Adrenal gland (tissue), 12 donors: ENCODE measurements around the gene MRAS. TPM values are rescaled to one million over a fixed set of nuclear protein-coding genes. Genes with fewer than 3 reads are reported as not detected.

Experiments used
- DNase-seq, 7 donors: peaks; one replicate each; pipeline ENCODE4 v3.0.0-alpha.2; 2019 to 2020
- H3K27ac ChIP-seq, 5 donors: fragments of 200-600 bp; sonication (generic) in 4 of 5; 1 replicate in 3 of 5; 2 replicates in 2 of 5; pipeline versions ENCODE4 v1.5.1 to v1.8.0; 2016 to 2020; ENCODE audit warnings: mild to moderate bottlenecking in 1 of 5
- H3K27me3 ChIP-seq: fragments of 200-600 bp; 2 replicates; pipeline ENCODE4 v1.8.0; 2021
- H3K36me3 ChIP-seq, 2 donors: fragments of 200-600 bp; replicated peaks in 1 of 2; 1 replicate in 1 of 2; 2 replicates in 1 of 2; pipeline versions ENCODE4 v1.5.1 to v1.8.0; 2018 to 2022
- H3K4me1 ChIP-seq, 2 donors: fragments of 200-600 bp; replicated peaks in 1 of 2; 1 replicate in 1 of 2; 2 replicates in 1 of 2; pipeline versions ENCODE4 v1.5.1 to v1.8.0; 2018 to 2021
- H3K4me3 ChIP-seq, 4 donors: fragments of 200-600 bp; sonication (generic) in 3 of 4; one replicate each; pipeline ENCODE4 v1.5.1; 2016 to 2018
- H3K9me3 ChIP-seq, 3 donors: fragments of 200-600 bp; sonication (generic) in 1 of 3; replicated peaks in 1 of 3; 1 replicate in 2 of 3; 2 replicates in 1 of 3; pipeline versions ENCODE4 v1.5.1 to v1.8.0; 2016 to 2021
- CTCF ChIP-seq, 6 experiments: fragments of 450-650 bp in 4 of 6; fragments of 200-600 bp in 2 of 6; sonication (generic) in 1 of 6; IDR thresholded peaks; 1 replicate in 5 of 6; 2 replicates in 1 of 6; pipeline versions ENCODE4 v1.5.1 to v1.8.0; 2016 to 2021; ENCODE audit warnings: antibody characterized with exemption in 6 of 6, mild to moderate bottlenecking in 2 of 6, moderate library complexity in 1 of 6
- POLR2A ChIP-seq, 2 donors: fragments of 450-650 bp; IDR thresholded peaks; one replicate each; pipeline ENCODE4 v1.6.1; 2017; ENCODE audit warnings: antibody characterized with exemption in 2 of 2, mild to moderate bottlenecking in 2 of 2, moderate library complexity in 1 of 2
- WGBS, 4 donors: extraction: QIAGEN DNeasy Blood & Tissue Kit in 2 of 4; methylation state at CpG; one replicate each; pipeline versions ENCODE4 v1.1.5 to v1.1.7; 2013 to 2017; 5-methylcytosine and 5-hydroxymethylcytosine counted together
- intact Hi-C, 2 donors: fragments of 100-400 bp; cut with DNase I; formaldehyde crosslinking; loops; one replicate each; pipeline versions ENCODE4 v1.14.1 to v1.15.0; 2022 to 2023
- polyA plus RNA-seq, 3 donors: library from polyadenylated mRNA; stranded (reverse); fragments of 200-250 nt in 2 of 3; fragments of 350-450 nt in 1 of 3; fragmentation: Illumina TruSeq in 1 of 3; extraction: RNeasy Lipid Tissue Mini Kit (QIAGEN cat#74804) in 1 of 3; gene quantifications; one replicate each; pipeline ENCODE4 v1.2.3, GENCODE V29; 2013 to 2014
- total RNA-seq, 9 donors: library from RNA; depleted of rRNA in 4 of 9; stranded (reverse); fragments of >200 nt in 4 of 9; fragments of 120-200 nt in 1 of 9; fragmentation: NEBNext Ultra II Directional in 1 of 9; extraction: Animal tissue kit (Norgen Biotek cat#: 25700) in 1 of 9; gene quantifications; one replicate each; pipeline versions ENCODE4 v1.1.0 to v1.2.4, GENCODE V29; 2013 to 2023
- donor health status: healthy with polysubstance abuse.
- donor health status: Bipolar disorder and iron deficiency.
- donor health status: DM: yes; HTN: yes; CAD: no.
- donor health status: DM: no; HTN: no; CAD: no.
- donor health status: DM: no; HTN: no; CAD: no.
- donor health status: DM: yes; HTN: yes; CAD: no.

The MRAS gene
- total and polyA plus RNA-seq, 12 donors = 47.9 to 337 (median 109) TPM

- DNase-seq = no peak
- TF ChIP-seq POLR2A (IDR thresholded peaks at IDR 0.05) (no peak), CTCF (IDR thresholded peaks at IDR 0.05) (no peak)
- intact Hi-C loops = no loop called here
- Histone ChIP-seq H3K27ac (no peak overlapping the region), H3K4me3 (no peak overlapping the region), H3K27me3 (no peaks in the 10 kb centered on the region), H3K9me3 (no peaks in the 10 kb centered on the region), H3K36me3 (peaks cover 0 to 5% of the 10 kb centered on the region in 2 donors), H3K4me1 (peaks cover 19 to 50% of the 10 kb centered on the region in 2 donors)
- 89 to 97% (median 94%) methylated on average over 4 of the region's 4 CpGs for WGBS, 4 donors
Observed at GRCh38 chr3:138394156-138394555, 45.8 kb downstream of the MRAS start.

- no peak for TF ChIP-seq CTCF (IDR thresholded peaks at IDR 0.05)
- TF ChIP-seq POLR2A (IDR thresholded peaks at IDR 0.05) = no peak
- Histone ChIP-seq H3K27ac (no peak overlapping the region), H3K4me1 (peaks cover 13 to 49% of the 10 kb centered on the region in 2 donors), H3K4me3 (no peak overlapping the region), H3K27me3 (no peaks in the 10 kb centered on the region), H3K36me3 (peaks cover 0 to 5% of the 10 kb centered on the region in 2 donors), H3K9me3 (no peaks in the 10 kb centered on the region)
- intact Hi-C loops = loop anchor here in 1 of 2 donors (5.0 kb wide), 2 partner anchors 32 to 57 kb away; no protein-coding TSS in a partner anchor
- DNase-seq = peak in 2 of 7 donors; percentile 9 to 18
- 88 to 94% (median 91%) methylated on average over 5 of the region's 5 CpGs for WGBS, 4 donors
Observed at GRCh38 chr3:138394686-138395085, 46.3 kb downstream of the MRAS start.

- TF ChIP-seq CTCF (IDR thresholded peaks at IDR 0.05) (no peak), POLR2A (IDR thresholded peaks at IDR 0.05) (no peak)
- peaks cover 4 to 45% of the 10 kb centered on the region in 2 donors for H3K4me1 ChIP-seq
Observed at GRCh38 chr3:138395865-138396751, 47.7 kb downstream of the MRAS start.

GRCh38 chr3:138396752-138397410 is 48.5 kb downstream of the MRAS start:
- TF ChIP-seq CTCF (IDR thresholded peaks at IDR 0.05) = no peak
- TF ChIP-seq POLR2A (IDR thresholded peaks at IDR 0.05) = no peak
- Histone ChIP-seq H3K36me3 (peaks cover 0 to 19% of the 10 kb centered on the region in 2 donors), H3K27ac (peak overlapping the region in 3 of 5 donors; percentile 48 to 83 (median 71)), H3K27me3 (no peaks in the 10 kb centered on the region), H3K4me3 (no peak overlapping the region), H3K9me3 (no peaks in the 10 kb centered on the region), H3K4me1 (peaks cover 4 to 41% of the 10 kb centered on the region in 2 donors)
- WGBS, 4 donors = 91 to 93% (median 92%) methylated on average over 10 to 14 of the region's 14 CpGs
- intact Hi-C loops = loop anchor here in 1 of 2 donors (5.0 kb wide), 2 partner anchors 35 to 60 kb away; no protein-coding TSS in a partner anchor
- peak in 2 of 7 donors; percentile 17 to 40 for DNase-seq

More at GRCh38 chr3:138395865-138396751, 47.7 kb downstream of the MRAS start:
- DNase-seq = peak in 6 of 7 donors; percentile 41 to 75 (median 50)
- H3K27ac ChIP-seq = peak overlapping the region in 4 of 5 donors; percentile 10 to 83 (median 60)
- WGBS, 4 donors = 68 to 82% (median 73%) methylated on average over 9 to 12 of the region's 12 CpGs
- no peak overlapping the region for H3K4me3 ChIP-seq
- no peaks in the 10 kb centered on the region for H3K9me3 ChIP-seq
- intact Hi-C loops = loop anchor here in 1 of 2 donors (5.0 kb wide), 2 partner anchors 34 to 59 kb away; no protein-coding TSS in a partner anchor
- H3K27me3 ChIP-seq = no peaks in the 10 kb centered on the region
- peaks cover 0 to 13% of the 10 kb centered on the region in 2 donors for H3K36me3 ChIP-seq
